Spleen (tissue), 7 donors: ENCODE measurements around the gene PMVK.

Experiments used
- POLR2A ChIP-seq, 3 donors: fragments of 450-650 bp; IDR thresholded peaks; one replicate each; pipeline ENCODE4 v1.5.1; 2017; ENCODE audit warnings: antibody characterized with exemption in 3 of 3, mild to moderate bottlenecking in 1 of 3
- POLR2AphosphoS5 ChIP-seq, 3 donors: sonication (generic); formaldehyde crosslinking; IDR thresholded peaks; one replicate each; pipeline ENCODE4 v1.5.1; 2017; ENCODE audit warnings: antibody characterized with exemption in 3 of 3
- TF ChIP-seq, protein P1 (sequence below), 11 experiments: fragments of 200-600 bp in 7 of 11; fragments of 450-650 bp in 4 of 11; sonication (generic) in 4 of 11; IDR thresholded peaks in 8 of 11; conservative IDR thresholded peaks in 3 of 11; 1 replicate in 7 of 11; 2 replicates in 4 of 11; pipeline versions ENCODE4 v1.4.0 to v1.8.0; 2016 to 2021; ENCODE audit warnings: antibody characterized with exemption in 11 of 11, inconsistent platforms in 4 of 11, mild to moderate bottlenecking in 1 of 11
- donor health status: DM: no; HTN: no; CAD: no; lungs with moderate emphysema.
- donor health status: DM: no; HTN: no; CAD: no.
- donor health status: DM: no; HTN: no; CAD: no.

DNA sequence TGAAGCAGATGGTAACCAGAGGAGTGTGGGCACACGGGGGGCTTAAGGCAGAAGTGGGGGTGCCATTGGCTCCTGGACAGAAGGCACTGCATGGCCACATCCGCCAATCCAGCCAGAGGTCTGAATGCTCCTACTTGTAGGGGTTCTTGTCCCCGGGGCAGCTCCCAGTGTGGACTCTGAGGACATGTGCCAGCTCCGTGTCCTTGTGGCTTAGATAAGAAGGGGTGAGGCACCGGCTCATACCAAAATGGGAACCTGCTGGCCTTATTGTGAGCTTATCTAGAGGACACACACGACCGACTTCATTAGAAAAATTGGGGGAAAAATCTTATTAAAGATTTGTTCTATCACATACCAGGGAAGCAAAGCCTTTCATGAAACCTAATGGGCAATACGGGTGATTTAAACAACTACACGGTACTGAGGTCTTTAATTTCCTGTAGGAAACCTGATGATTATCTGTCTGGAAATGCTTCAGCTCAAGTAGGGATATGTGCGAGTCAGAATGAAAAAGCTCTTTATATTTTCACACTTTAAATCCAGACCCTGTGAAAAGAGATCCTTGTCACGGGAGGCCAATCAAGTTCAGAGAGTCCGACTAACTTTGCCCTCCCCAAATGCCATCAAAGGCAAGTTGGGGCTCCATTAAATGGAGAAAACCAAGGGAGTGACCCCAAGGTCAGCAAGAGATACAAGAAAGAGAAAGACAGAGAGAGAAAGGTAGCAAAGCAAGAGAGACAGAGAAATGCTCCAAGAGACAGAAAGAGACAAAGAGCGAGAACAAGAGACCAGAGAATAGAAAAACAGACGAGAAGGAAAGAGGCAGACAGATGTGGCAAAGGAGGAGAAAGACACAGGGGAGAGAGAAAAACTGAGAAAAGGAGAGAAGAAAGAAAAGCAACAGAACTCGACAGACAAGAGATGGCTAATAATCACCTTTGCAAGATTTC lies 52.3 kb downstream of the PMVK start:
- TF ChIP-seq POLR2AphosphoS5 (IDR thresholded peaks at IDR 0.05) (peak in 2 of 3 donors; percentile 29 to 40), POLR2A (IDR thresholded peaks at IDR 0.05) (no peak)
- TF ChIP-seq, protein P1, sequence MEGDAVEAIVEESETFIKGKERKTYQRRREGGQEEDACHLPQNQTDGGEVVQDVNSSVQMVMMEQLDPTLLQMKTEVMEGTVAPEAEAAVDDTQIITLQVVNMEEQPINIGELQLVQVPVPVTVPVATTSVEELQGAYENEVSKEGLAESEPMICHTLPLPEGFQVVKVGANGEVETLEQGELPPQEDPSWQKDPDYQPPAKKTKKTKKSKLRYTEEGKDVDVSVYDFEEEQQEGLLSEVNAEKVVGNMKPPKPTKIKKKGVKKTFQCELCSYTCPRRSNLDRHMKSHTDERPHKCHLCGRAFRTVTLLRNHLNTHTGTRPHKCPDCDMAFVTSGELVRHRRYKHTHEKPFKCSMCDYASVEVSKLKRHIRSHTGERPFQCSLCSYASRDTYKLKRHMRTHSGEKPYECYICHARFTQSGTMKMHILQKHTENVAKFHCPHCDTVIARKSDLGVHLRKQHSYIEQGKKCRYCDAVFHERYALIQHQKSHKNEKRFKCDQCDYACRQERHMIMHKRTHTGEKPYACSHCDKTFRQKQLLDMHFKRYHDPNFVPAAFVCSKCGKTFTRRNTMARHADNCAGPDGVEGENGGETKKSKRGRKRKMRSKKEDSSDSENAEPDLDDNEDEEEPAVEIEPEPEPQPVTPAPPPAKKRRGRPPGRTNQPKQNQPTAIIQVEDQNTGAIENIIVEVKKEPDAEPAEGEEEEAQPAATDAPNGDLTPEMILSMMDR (IDR thresholded peaks at IDR 0.05 in 8 of 11, conservative IDR thresholded peaks at IDR 0.05 in 3 of 11) = no peak
